ENCODE results near the gene GSAP. TPM values are rescaled to one million over a fixed set of nuclear protein-coding genes. Genes with fewer than 3 reads are reported as not detected.

Gene GSAP
- polyA plus RNA-seq, 3 donors = 19.1 to 105 (median 35.6) TPM

DNA sequence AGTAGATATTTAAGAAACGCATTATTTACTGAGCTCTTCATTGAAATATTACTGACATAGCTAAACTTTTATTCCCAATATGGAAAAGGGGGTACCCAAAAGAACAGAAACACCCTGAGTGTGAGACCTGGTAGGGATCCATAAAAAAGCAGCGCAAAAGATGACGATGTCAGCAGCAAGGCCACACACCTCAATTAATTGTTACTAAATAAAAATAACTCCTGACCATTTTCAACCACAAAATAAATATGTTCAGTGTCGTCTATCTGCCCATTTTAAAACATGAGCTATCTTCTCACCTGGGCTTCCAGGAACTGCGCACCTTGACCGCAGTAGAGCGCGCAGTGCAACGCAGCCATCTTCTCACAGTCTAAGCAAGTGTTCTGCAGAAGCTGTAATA, 61.2 kb downstream of the GSAP start:
- 98% methylated on average over 8 of the region's 9 CpGs for WGBS (ENCODE audit: insufficient coverage)
- Histone ChIP-seq H3K27me3 (ENCODE audit: control insufficient read depth in 2 of 2, insufficient read depth in 2 of 2, low read length in 2 of 2) (no peaks in the 10 kb centered on the region), H4K20me1 (ENCODE audit: insufficient read depth, low read length) (peaks cover 6% of the 10 kb centered on the region), H3K4me3 (replicated peaks in 1 of 3; ENCODE audit: low read depth in 2 of 3, low read length in 3 of 3) (no peak overlapping the region), H3K4me1 (ENCODE audit: control insufficient read depth in 1 of 2, insufficient read depth in 2 of 2, low read length in 2 of 2) (peaks cover 10 to 14% of the 10 kb centered on the region in 2 donors), H3K36me3 (replicated peaks in 1 of 2; ENCODE audit: control insufficient read depth in 1 of 2, insufficient read depth in 2 of 2, low read length in 2 of 2) (peaks cover 54 to 82% of the 10 kb centered on the region in 2 donors), H3K9me3 (replicated peaks in 1 of 2; ENCODE audit: control insufficient read depth in 1 of 2, insufficient read depth in 1 of 2, low read length in 2 of 2) (no peaks in the 10 kb centered on the region), H3K79me2 (ENCODE audit: insufficient read depth, low read length) (no peaks in the 10 kb centered on the region), H3K4me2 (replicated peaks; ENCODE audit: extremely low read depth, low read length, poor library complexity, severe bottlenecking) (no peak overlapping the region), H3K9ac (ENCODE audit: insufficient read depth, low read length, poor library complexity, severe bottlenecking) (no peak overlapping the region), H3K27ac (ENCODE audit: low read depth in 1 of 2, low read length in 2 of 2) (no peak overlapping the region), H2AFZ (ENCODE audit: insufficient read depth, low read depth, low read length, poor library complexity, severe bottlenecking) (no peak overlapping the region)
- H3K27ac Mint-ChIP-seq = no peak overlapping the region
- H3K27me3 Mint-ChIP-seq (ENCODE audit: low read depth in 3 of 3) = no peaks in the 10 kb centered on the region
- no peak overlapping the region for H3K4me3 Mint-ChIP-seq
- intact Hi-C loops (cut with micrococcal nuclease) = no loop called here
- DNase-seq = no peak
- peaks cover 60 to 67% of the 10 kb centered on the region in 2 donors for H3K36me3 Mint-ChIP-seq
- TF ChIP-seq, protein P1, sequence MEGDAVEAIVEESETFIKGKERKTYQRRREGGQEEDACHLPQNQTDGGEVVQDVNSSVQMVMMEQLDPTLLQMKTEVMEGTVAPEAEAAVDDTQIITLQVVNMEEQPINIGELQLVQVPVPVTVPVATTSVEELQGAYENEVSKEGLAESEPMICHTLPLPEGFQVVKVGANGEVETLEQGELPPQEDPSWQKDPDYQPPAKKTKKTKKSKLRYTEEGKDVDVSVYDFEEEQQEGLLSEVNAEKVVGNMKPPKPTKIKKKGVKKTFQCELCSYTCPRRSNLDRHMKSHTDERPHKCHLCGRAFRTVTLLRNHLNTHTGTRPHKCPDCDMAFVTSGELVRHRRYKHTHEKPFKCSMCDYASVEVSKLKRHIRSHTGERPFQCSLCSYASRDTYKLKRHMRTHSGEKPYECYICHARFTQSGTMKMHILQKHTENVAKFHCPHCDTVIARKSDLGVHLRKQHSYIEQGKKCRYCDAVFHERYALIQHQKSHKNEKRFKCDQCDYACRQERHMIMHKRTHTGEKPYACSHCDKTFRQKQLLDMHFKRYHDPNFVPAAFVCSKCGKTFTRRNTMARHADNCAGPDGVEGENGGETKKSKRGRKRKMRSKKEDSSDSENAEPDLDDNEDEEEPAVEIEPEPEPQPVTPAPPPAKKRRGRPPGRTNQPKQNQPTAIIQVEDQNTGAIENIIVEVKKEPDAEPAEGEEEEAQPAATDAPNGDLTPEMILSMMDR (IDR thresholded peaks at IDR 0.05) = no peak
- peaks cover 15% of the 10 kb centered on the region for H3K4me1 Mint-ChIP-seq
- peaks cover 0 to 2% (median 0%) of the 10 kb centered on the region in 7 donors for H3K9me3 Mint-ChIP-seq

DNA sequence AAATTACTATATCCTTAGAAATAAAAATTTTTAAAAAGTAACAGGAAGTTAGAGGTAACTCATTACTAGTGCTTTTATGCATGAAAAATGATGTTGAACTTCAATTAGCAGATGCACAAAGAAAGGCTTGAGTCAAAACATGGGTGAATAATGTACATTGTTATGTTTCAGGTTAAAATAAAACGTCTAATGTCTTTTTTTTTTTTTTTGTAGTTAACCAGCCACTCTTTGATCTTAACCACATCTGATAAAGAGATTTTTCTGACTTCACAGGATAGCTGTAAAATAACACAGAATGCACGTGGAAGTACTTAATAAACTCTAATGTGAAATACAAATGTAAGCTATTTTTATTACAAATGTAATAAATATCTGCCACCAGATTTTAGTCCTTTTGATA, 61.7 kb downstream of the GSAP start:
- Histone ChIP-seq H3K36me3 (replicated peaks in 1 of 2; ENCODE audit: control insufficient read depth in 1 of 2, insufficient read depth in 2 of 2, low read length in 2 of 2) (peaks cover 53 to 82% of the 10 kb centered on the region in 2 donors), H3K9me3 (replicated peaks in 1 of 2; ENCODE audit: control insufficient read depth in 1 of 2, insufficient read depth in 1 of 2, low read length in 2 of 2) (no peaks in the 10 kb centered on the region), H3K4me2 (replicated peaks; ENCODE audit: extremely low read depth, low read length, poor library complexity, severe bottlenecking) (no peak overlapping the region), H4K20me1 (ENCODE audit: insufficient read depth, low read length) (peaks cover 6% of the 10 kb centered on the region), H3K4me3 (replicated peaks in 1 of 3; ENCODE audit: low read depth in 2 of 3, low read length in 3 of 3) (no peak overlapping the region), H3K27me3 (ENCODE audit: control insufficient read depth in 2 of 2, insufficient read depth in 2 of 2, low read length in 2 of 2) (no peaks in the 10 kb centered on the region), H3K9ac (ENCODE audit: insufficient read depth, low read length, poor library complexity, severe bottlenecking) (no peak overlapping the region), H3K27ac (ENCODE audit: low read depth in 1 of 2, low read length in 2 of 2) (no peak overlapping the region), H3K4me1 (ENCODE audit: control insufficient read depth in 1 of 2, insufficient read depth in 2 of 2, low read length in 2 of 2) (peaks cover 10 to 14% of the 10 kb centered on the region in 2 donors), H2AFZ (ENCODE audit: insufficient read depth, low read depth, low read length, poor library complexity, severe bottlenecking) (no peak overlapping the region), H3K79me2 (ENCODE audit: insufficient read depth, low read length) (no peaks in the 10 kb centered on the region)
- TF ChIP-seq, protein P1 (IDR thresholded peaks at IDR 0.05) = no peak
- Mint-ChIP-seq H3K36me3 (peaks cover 59 to 66% of the 10 kb centered on the region in 2 donors), H3K27me3 (ENCODE audit: low read depth in 3 of 3) (no peaks in the 10 kb centered on the region), H3K9me3 (peaks cover 0 to 2% (median 0%) of the 10 kb centered on the region in 7 donors), H3K27ac (no peak overlapping the region), H3K4me1 (peaks cover 15% of the 10 kb centered on the region), H3K4me3 (no peak overlapping the region)
- intact Hi-C loops (cut with micrococcal nuclease) = no loop called here
- no peak for DNase-seq
- WGBS (ENCODE audit: insufficient coverage) = no CpG with 5 or more reads among the region's 2 CpGs

Measured in CD14-positive monocyte (primary cell).